ENCODE results near the gene VPS37C. TPM values are rescaled to one million over a fixed set of nuclear protein-coding genes. Genes with fewer than 3 reads are reported as not detected.

VPS37C gene
- total RNA-seq, 1 donor from 2014 or later = 30.2 TPM

GRCh38 chr11:61119055-61119454 is 42.2 kb downstream of the VPS37C start:
- Histone ChIP-seq H3K9me3 (no peaks in the 10 kb centered on the region), H3K4me1 (no peaks in the 10 kb centered on the region), H3K27me3 (no peaks in the 10 kb centered on the region), H3K4me3 (no peak overlapping the region), H3K36me3 (no peaks in the 10 kb centered on the region), H3K27ac (no peak overlapping the region)
- DNase-seq (no peak), ATAC-seq (no peak)
- no peak for TF ChIP-seq CTCF (IDR thresholded peaks at IDR 0.05)
- intact Hi-C loops (cut with DNase I) = no loop called here

DNA sequence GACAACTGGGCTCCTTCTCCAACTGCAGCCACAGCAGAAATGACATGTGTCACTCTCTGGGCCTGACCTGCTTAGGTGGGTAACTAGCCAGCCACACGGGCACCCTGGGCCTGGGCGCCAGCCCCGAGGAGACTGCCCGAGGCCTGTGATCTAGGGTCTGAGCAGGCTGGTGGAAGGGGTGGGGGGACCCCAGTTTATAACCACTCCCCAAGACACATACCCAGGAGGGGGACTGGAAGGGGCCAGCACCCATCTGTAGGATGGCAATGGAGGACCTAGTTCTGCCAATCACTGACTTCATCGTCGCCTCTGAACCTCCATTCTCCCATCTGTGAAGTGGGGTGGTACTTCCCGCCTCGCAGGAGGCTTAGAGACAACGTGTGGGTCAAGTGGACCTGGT is 42.8 kb downstream of the VPS37C start:
- Histone ChIP-seq H3K4me3 (no peak overlapping the region), H3K4me1 (no peaks in the 10 kb centered on the region), H3K27me3 (no peaks in the 10 kb centered on the region), H3K9me3 (no peaks in the 10 kb centered on the region), H3K27ac (no peak overlapping the region), H3K36me3 (no peaks in the 10 kb centered on the region)
- DNase-seq = peak; percentile 47
- no peak for ATAC-seq
- no peak for TF ChIP-seq CTCF (IDR thresholded peaks at IDR 0.05)
- intact Hi-C loops (cut with DNase I) = no loop called here

- no peak overlapping the region for H3K27ac ChIP-seq
- DNase-seq (peak; percentile 61), ATAC-seq (no peak)
- H3K9me3 ChIP-seq = no peaks in the 10 kb centered on the region
- TF ChIP-seq CTCF (IDR thresholded peaks at IDR 0.05) = no peak
- no peaks in the 10 kb centered on the region for H3K4me1 ChIP-seq
- H3K4me3 ChIP-seq = no peak overlapping the region
- no peaks in the 10 kb centered on the region for H3K27me3 ChIP-seq
- intact Hi-C loops (cut with DNase I) = no loop called here
- H3K36me3 ChIP-seq = no peaks in the 10 kb centered on the region
Observed at GRCh38 chr11:61118004-61118403, 43.2 kb downstream of the VPS37C start.

DNA sequence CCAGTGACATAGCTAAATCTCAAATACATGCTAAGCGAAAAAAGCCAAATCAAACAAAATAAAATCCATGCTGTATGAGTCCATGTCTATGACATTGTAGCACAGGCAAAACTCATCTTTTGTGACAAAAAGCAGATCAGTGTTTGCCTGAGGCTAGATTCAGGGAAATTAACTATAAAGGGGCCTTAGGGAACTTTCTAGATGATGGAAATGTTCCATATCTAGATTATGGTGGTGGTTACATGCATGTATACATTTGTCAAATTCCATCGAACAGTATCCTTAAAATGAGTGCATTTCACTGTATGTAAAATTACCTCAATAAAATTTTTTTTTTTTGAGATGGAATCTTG is 44.1 kb downstream of the VPS37C start:
- intact Hi-C loops (cut with DNase I) = no loop called here
- no peak overlapping the region for H3K4me3 ChIP-seq
- ATAC-seq = no peak
- H3K36me3 ChIP-seq = no peaks in the 10 kb centered on the region
- H3K27ac ChIP-seq = no peak overlapping the region
- no peaks in the 10 kb centered on the region for H3K27me3 ChIP-seq
- peaks cover 3% of the 10 kb centered on the region for H3K4me1 ChIP-seq
- no peak for TF ChIP-seq CTCF (IDR thresholded peaks at IDR 0.05)
- H3K9me3 ChIP-seq = no peaks in the 10 kb centered on the region
- no peak for DNase-seq

GRCh38 chr11:61116426-61117167 is 44.6 kb downstream of the VPS37C start:
- no peak overlapping the region for H3K4me3 ChIP-seq
- ATAC-seq = no peak
- no peak for TF ChIP-seq CTCF (IDR thresholded peaks at IDR 0.05)
- H3K4me1 ChIP-seq = peaks cover 3% of the 10 kb centered on the region
- H3K36me3 ChIP-seq = no peaks in the 10 kb centered on the region
- no peaks in the 10 kb centered on the region for H3K27me3 ChIP-seq
- H3K9me3 ChIP-seq = no peaks in the 10 kb centered on the region
- H3K27ac ChIP-seq = no peak overlapping the region
- DNase-seq = no peak
- intact Hi-C loops (cut with DNase I) = no loop called here

All from upper lobe of right lung (tissue), 1 donor.